Activated naive CD8-positive, alpha-beta T cell (primary cell): ENCODE results near the gene UFSP1.

Source experiments
- H3K27ac Mint-ChIP-seq: one replicate; pipeline ENCODE4 v1.8.0; 2021; ENCODE audit warnings: mixed read lengths
- H3K27me3 Mint-ChIP-seq: one replicate; pipeline ENCODE4 v1.8.0; 2021; ENCODE audit warnings: mixed read lengths
- H3K36me3 Mint-ChIP-seq: one replicate; pipeline ENCODE4 v1.8.0; 2021; ENCODE audit warnings: mixed read lengths
- H3K4me1 Mint-ChIP-seq: one replicate; pipeline ENCODE4 v1.8.0; 2021; ENCODE audit warnings: low read depth, mixed read lengths
- H3K4me3 Mint-ChIP-seq: one replicate; pipeline ENCODE4 v1.8.0; 2021; ENCODE audit warnings: mild to moderate bottlenecking, mixed read lengths
- H3K9me3 Mint-ChIP-seq: one replicate; pipeline ENCODE4 v1.8.0; 2021; ENCODE audit warnings: low read depth, mixed read lengths

The UFSP1 gene

GRCh38 chr7:100901921-100902332 is 12.4 kb upstream of the UFSP1 start:
- Mint-ChIP-seq H3K9me3 (no peaks in the 10 kb centered on the region), H3K27me3 (peaks cover 15% of the 10 kb centered on the region), H3K4me1 (peaks cover 1% of the 10 kb centered on the region), H3K4me3 (no peak overlapping the region), H3K36me3 (no peaks in the 10 kb centered on the region), H3K27ac (no peak overlapping the region)

DNA sequence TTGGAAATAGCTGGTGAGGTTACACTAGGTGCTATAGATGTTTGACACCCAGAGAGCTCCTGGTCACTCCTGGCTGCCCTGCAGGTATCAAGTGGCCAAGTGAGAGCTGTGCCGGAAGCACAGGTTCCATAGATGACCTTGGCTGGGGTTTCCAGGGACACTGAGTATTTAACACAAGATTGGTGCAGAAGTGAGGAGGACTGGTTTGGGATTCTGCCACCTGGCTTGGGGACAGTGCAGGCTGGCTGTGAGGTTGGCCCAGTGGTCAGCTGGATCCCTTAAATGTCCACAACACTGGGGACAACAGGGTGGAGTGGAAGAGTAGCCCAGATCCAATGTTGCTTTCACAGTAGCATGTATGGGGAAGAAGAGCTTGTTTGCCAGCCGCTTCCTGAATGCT is 11.5 kb upstream of the UFSP1 start:
- peaks cover 19% of the 10 kb centered on the region for H3K27me3 Mint-ChIP-seq

DNA sequence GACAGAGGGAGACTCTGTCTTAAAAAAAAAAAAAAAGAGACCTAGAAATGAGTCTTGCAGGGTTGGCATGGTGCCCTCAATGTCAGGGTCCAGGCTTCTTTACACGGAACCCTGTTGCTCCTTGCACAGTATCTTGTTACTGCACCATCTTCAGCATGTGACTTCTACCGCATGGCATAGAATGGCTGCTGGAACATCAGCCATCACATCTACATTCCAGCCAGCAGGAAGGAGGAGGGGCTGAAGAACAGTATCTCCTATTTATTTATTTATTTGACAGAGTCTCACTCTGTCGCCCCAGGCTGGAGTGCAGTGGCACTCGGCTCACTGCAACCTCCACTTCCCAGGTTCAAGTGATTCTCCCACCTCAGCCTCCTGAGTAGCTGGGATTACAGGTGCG is 9.9 kb upstream of the UFSP1 start:
- H3K9me3 Mint-ChIP-seq: no peaks in the 10 kb centered on the region
- H3K27ac Mint-ChIP-seq: no peak overlapping the region
- H3K4me1 Mint-ChIP-seq: peaks cover 8% of the 10 kb centered on the region
- peaks cover 21% of the 10 kb centered on the region for H3K27me3 Mint-ChIP-seq
- H3K4me3 Mint-ChIP-seq: no peak overlapping the region
- peaks cover 2% of the 10 kb centered on the region for H3K36me3 Mint-ChIP-seq

More for the DNA sequence above, 11.5 kb upstream of the UFSP1 start:
- Mint-ChIP-seq H3K4me1 (peaks cover 7% of the 10 kb centered on the region), H3K4me3 (no peak overlapping the region), H3K36me3 (peaks cover 2% of the 10 kb centered on the region), H3K9me3 (no peaks in the 10 kb centered on the region), H3K27ac (no peak overlapping the region)

- no peaks in the 10 kb centered on the region for H3K9me3 Mint-ChIP-seq
- H3K4me1 Mint-ChIP-seq: peaks cover 8% of the 10 kb centered on the region
- H3K4me3 Mint-ChIP-seq: peak overlapping the region; percentile 66
- H3K36me3 Mint-ChIP-seq: peaks cover 2% of the 10 kb centered on the region
- peaks cover 21% of the 10 kb centered on the region for H3K27me3 Mint-ChIP-seq
- no peak overlapping the region for H3K27ac Mint-ChIP-seq
Observed at GRCh38 chr7:100897772-100898454, 8.4 kb upstream of the UFSP1 start.

DNA sequence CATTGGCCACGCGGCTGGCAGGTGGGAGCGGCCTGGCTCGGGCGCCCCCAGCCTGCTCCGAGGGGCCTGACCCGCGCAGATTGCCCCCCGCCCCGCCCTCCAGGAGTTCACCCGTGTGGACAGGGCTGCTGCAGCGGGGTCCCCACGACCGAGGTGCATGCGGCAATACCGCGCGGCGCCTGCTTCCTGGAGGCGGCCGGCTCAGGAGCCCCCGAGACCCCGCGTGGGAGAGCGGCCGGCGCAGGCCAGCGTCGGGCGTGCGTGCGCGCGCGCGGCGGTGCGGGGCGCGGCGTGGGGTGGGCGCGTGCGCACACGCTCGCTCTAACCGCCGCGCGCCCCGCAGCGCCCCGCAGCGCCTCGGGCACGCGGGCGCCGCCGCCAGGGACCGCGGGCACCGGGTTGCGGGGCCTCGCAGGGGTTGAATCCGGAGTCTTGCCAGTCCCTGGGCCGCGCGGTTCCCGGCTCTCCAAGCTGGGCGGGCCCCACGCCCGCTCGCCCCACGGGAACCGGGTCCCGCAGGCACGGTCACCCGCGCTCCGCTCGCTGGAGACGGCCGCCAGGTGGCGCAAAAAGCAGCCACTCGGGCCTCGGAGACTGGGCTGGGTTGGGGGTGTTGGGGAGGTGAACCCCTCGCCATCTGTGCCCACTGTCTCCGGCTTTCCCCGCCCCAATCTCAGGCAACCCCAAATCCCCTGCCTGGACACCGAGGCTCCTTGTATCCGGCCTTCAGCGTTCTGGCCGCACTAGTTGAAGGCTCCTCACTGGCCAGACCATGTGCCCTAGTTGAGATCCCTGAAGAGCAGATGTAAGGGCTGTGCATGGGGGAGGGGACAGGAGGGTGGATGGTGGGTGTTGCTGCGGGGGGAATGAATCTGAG is 7.5 kb upstream of the UFSP1 start:
- H3K27me3 Mint-ChIP-seq: peaks cover 21% of the 10 kb centered on the region
- H3K4me3 Mint-ChIP-seq: peak overlapping the region; percentile 63
- no peaks in the 10 kb centered on the region for H3K9me3 Mint-ChIP-seq
- no peak overlapping the region for H3K27ac Mint-ChIP-seq
- H3K36me3 Mint-ChIP-seq: peaks cover 2% of the 10 kb centered on the region
- H3K4me1 Mint-ChIP-seq: peaks cover 8% of the 10 kb centered on the region

DNA sequence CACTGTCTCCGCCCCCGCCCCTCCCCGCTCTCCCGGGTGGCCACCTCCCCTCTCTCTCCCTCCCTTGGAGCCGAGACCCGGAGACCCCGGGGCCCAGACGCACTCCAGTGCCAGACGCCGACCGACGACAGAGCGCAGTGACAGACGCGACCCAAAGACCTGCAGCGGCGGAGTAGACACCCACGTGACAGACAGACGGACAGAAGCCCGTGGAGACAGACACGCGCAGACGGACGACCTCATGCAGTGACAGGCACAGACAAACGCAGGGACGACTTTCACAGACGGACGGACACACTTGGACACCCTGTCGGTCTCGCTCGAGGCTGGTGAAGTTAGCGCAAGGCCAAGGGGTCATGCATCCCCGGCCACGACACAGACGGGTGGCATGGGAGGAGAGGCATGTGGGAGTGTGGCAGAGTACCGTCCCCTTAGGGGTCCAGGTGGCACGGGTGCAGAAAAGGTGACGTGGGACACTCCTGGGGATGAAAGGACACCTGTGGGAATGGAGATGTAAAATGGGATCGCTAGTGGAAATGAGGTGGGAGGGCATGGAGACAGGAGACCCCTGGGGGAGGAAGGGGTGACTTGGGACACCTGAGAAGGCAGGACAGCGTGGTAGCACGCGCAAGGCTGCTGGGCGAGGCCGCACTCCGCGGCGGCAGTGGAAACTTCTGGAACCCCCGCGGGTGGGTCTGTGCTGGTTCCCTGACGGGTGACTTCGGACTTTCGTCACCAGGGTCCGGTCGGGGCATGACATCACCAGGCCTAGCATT is 6.6 kb upstream of the UFSP1 start:
- Mint-ChIP-seq H3K4me3 (peak overlapping the region; percentile 92), H3K27ac (peak overlapping the region; percentile 46), H3K4me1 (peaks cover 12% of the 10 kb centered on the region), H3K27me3 (peaks cover 24% of the 10 kb centered on the region), H3K36me3 (peaks cover 2% of the 10 kb centered on the region), H3K9me3 (no peaks in the 10 kb centered on the region)

DNA sequence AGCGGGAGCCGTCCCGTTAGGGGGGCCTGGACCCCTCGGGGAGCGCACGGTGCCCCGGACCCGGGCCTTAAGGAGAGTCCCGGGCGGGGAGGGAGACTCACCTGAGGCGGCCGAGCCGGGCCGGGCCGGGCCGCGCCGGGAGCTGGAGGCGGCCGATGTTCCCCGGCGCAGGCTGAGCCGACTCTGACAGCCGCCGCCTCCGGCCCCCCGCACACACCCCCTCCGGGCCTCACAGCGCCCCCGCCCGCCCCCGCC is 6.1 kb upstream of the UFSP1 start, which contains the start of gene ACHE:
Gene ACHE, minus strand, starts transcription at position 188 of the 255 bp plus-strand sequence. CDS start 1,656 bp downstream, outside the sequence.
- H3K27ac Mint-ChIP-seq: peak within 1 kb of the TSS; percentile 46
- peak within 1 kb of the TSS; percentile 92 for H3K4me3 Mint-ChIP-seq
- H3K9me3 Mint-ChIP-seq: no peaks in the 10 kb centered on the region
- peaks cover 2% of the 10 kb centered on the region for H3K36me3 Mint-ChIP-seq
- peaks cover 19% of the 10 kb centered on the region for H3K27me3 Mint-ChIP-seq
- H3K4me1 Mint-ChIP-seq: peaks cover 13% of the 10 kb centered on the region

- no peaks in the 10 kb centered on the region for H3K9me3 Mint-ChIP-seq
- H3K4me1 Mint-ChIP-seq: peaks cover 18% of the 10 kb centered on the region
- H3K27ac Mint-ChIP-seq: no peak overlapping the region
- H3K4me3 Mint-ChIP-seq: peak overlapping the region; percentile 23
- peaks cover 16% of the 10 kb centered on the region for H3K27me3 Mint-ChIP-seq
- H3K36me3 Mint-ChIP-seq: peaks cover 2% of the 10 kb centered on the region
Observed at GRCh38 chr7:100894860-100895700, 5.6 kb upstream of the UFSP1 start.

- Mint-ChIP-seq H3K27me3 (peaks cover 15% of the 10 kb centered on the region), H3K4me3 (peak overlapping the region; percentile 3), H3K4me1 (peaks cover 18% of the 10 kb centered on the region), H3K27ac (no peak overlapping the region), H3K36me3 (peaks cover 2% of the 10 kb centered on the region), H3K9me3 (no peaks in the 10 kb centered on the region)
Observed at GRCh38 chr7:100893910-100894721, 4.6 kb upstream of the UFSP1 start.

- Mint-ChIP-seq H3K36me3 (peaks cover 2% of the 10 kb centered on the region), H3K9me3 (no peaks in the 10 kb centered on the region), H3K27me3 (peaks cover 15% of the 10 kb centered on the region), H3K27ac (no peak overlapping the region), H3K4me3 (no peak overlapping the region), H3K4me1 (peaks cover 20% of the 10 kb centered on the region)
Observed at GRCh38 chr7:100893318-100893895, 3.9 kb upstream of the UFSP1 start.

DNA sequence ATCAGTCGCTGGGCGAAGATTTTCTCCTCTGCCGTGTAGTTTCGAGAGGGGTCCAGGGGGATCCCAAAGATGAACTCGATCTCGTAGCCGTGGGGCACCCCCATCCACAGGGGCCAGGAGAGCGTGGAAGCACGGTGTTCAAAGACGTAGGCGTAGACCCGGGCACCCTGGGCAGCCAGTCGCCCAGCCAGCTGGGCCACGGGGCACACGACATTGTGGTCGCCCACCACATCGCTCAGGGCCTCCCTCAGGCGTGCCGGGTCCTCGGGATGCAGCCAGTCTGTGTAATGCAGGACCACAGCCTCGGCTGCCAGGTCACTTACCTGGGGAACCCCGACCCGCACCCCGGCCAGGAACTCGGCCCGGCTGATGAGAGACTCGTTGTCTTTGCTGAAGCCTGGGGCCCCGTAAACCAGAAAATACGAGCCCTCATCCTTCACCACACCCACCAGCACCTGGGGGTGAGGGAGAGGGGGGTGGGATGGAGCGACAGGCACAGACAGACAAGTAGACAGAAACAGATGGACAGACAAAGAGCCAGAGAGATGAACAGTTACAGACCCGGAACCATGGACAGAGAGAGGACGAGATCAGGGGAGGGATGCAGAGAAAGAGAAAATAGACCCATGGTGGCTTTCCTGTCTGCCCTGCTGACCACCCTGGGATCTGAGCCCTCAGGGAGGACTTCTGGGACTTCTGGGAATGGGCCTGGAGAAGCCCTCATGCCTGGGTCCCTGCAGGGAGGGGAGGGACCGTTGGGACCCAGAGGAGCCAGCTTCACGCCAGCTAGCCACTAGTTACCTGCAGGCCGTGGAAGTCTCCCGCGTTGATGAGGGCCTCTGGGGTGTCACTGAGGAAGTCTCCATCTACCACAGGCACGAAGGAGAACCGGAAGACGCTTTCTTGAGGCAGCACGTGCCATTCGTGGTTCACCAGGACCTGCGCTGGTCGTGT is 3.1 kb upstream of the UFSP1 start:
- Mint-ChIP-seq H3K27me3 (peaks cover 9% of the 10 kb centered on the region), H3K4me3 (peak overlapping the region; percentile 22), H3K9me3 (no peaks in the 10 kb centered on the region), H3K27ac (no peak overlapping the region), H3K36me3 (peaks cover 8% of the 10 kb centered on the region), H3K4me1 (peaks cover 28% of the 10 kb centered on the region)

GRCh38 chr7:100891568-100892247 is 2.2 kb upstream of the UFSP1 start:
- H3K27me3 Mint-ChIP-seq: peaks cover 9% of the 10 kb centered on the region
- peaks cover 34% of the 10 kb centered on the region for H3K4me1 Mint-ChIP-seq
- peak overlapping the region; percentile 78 for H3K4me3 Mint-ChIP-seq
- no peaks in the 10 kb centered on the region for H3K9me3 Mint-ChIP-seq
- peak overlapping the region; percentile 41 for H3K27ac Mint-ChIP-seq
- peaks cover 16% of the 10 kb centered on the region for H3K36me3 Mint-ChIP-seq
